Measurements from ENCODE around the gene ATXN1.

GRCh38 chr6:16729744-16730143 lies 31.5 kb downstream of the ATXN1 start:
- TF ChIP-seq POLR2A (IDR thresholded peaks at IDR 0.05; ENCODE audit: low read depth) (no peak), CTCF (IDR thresholded peaks at IDR 0.05) (no peak), EP300 (IDR thresholded peaks at IDR 0.05) (no peak), POLR2AphosphoS5 (IDR thresholded peaks at IDR 0.05) (no peak)
